Thyroid gland (tissue), 4 donors: ENCODE data around the gene CHURC1. TPM values are rescaled to one million over a fixed set of nuclear protein-coding genes. Genes with fewer than 3 reads are reported as not detected.
A peak's percentile ranks its signal among the peaks of the same experiment; 100 is the strongest.

Source experiments
- DNase-seq, 2 donors: peaks; one replicate each; pipeline ENCODE4 v3.0.0-alpha.2; 2019
- H3K27ac ChIP-seq, 3 donors: fragments of 200-600 bp; sonication (generic); 1 replicate in 2 of 3; 2 replicates in 1 of 3; pipeline ENCODE4 v1.5.1; 2016 to 2019; ENCODE audit warnings: mild to moderate bottlenecking in 1 of 3, moderate library complexity in 1 of 3
- H3K27me3 ChIP-seq: fragments of 200-600 bp; sonication (generic); one replicate; pipeline ENCODE4 v1.5.1; 2019
- H3K36me3 ChIP-seq, 2 donors: fragments of 200-600 bp; sonication (generic); one replicate each; pipeline ENCODE4 v1.5.1; 2016 to 2019
- H3K4me1 ChIP-seq, 2 donors: fragments of 200-600 bp; sonication (generic); one replicate each; pipeline ENCODE4 v1.5.1; 2017 to 2019
- H3K4me3 ChIP-seq, 3 donors: fragments of 200-600 bp; sonication (generic); replicated peaks in 1 of 3; 1 replicate in 2 of 3; 2 replicates in 1 of 3; pipeline ENCODE4 v1.5.1; 2016; ENCODE audit warnings: mild to moderate bottlenecking in 1 of 3
- H3K9me3 ChIP-seq: fragments of 200-600 bp; sonication (generic); one replicate; pipeline ENCODE4 v1.5.1; 2017
- CTCF ChIP-seq, 6 experiments: fragments of 200-600 bp in 3 of 6; fragments of 450-650 bp in 3 of 6; sonication (generic) in 3 of 6; IDR thresholded peaks; one replicate each; pipeline ENCODE4 v1.5.1; 2016 to 2019; ENCODE audit warnings: antibody characterized with exemption in 6 of 6, mild to moderate bottlenecking in 2 of 6, inconsistent platforms in 1 of 6, moderate library complexity in 1 of 6
- POLR2A ChIP-seq, 2 donors: fragments of 450-650 bp; IDR thresholded peaks; one replicate each; pipeline ENCODE4 v1.6.1; 2017; ENCODE audit warnings: antibody characterized with exemption in 2 of 2, mild to moderate bottlenecking in 2 of 2, moderate library complexity in 1 of 2
- WGBS, 2 donors: methylation state at CpG; one replicate each; pipeline ENCODE4 v1.1.5; 2017; 5-methylcytosine and 5-hydroxymethylcytosine counted together
- intact Hi-C: fragments of 100-400 bp; cut with DNase I; formaldehyde crosslinking; loops from one replicate; pipeline ENCODE4 v1.15.1; 2023
- total RNA-seq, 4 donors: library from RNA; depleted of rRNA; stranded (reverse); fragments of >200 nt; gene quantifications; one replicate each; pipeline ENCODE4 v1.2.3, GENCODE V29; 2016

The CHURC1 gene
- total RNA-seq, 4 donors from 2014 or later = 63.7 to 90.2 (median 71.7) TPM

- Histone ChIP-seq H3K36me3 (no peaks in the 10 kb centered on the region), H3K4me3 (peak within 1 kb of the TSS in 2 of 3 donors; percentile 22 to 75), H3K27me3 (no peaks in the 10 kb centered on the region), H3K9me3 (no peaks in the 10 kb centered on the region), H3K4me1 (peaks cover 15 to 17% of the 10 kb centered on the region in 2 donors), H3K27ac (peak within 1 kb of the TSS in 1 of 3 donors; percentile 56)
- intact Hi-C loops = no loop called here
- TF ChIP-seq CTCF (IDR thresholded peaks at IDR 0.05) (peak in 1 of 6 experiments; percentile 6), POLR2A (IDR thresholded peaks at IDR 0.05) (peak in 1 of 2 donors; percentile 43)
- 3 to 5% methylated on average over 12 to 18 of the region's 96 CpGs for WGBS, 2 donors
- DNase-seq = peak; percentile 29 to 47
Observed at GRCh38 chr14:64971943-64972791, 57.9 kb downstream of the CHURC1 start, which contains the start of gene RAB15. RAB15 (minus strand) TSS chr14:64972336; CDS start chr14:64972076, 260 bp downstream.

GRCh38 chr14:64973026-64973442 lies 58.8 kb downstream of the CHURC1 start:
- 81 to 86% methylated on average over 8 of the region's 8 CpGs for WGBS, 2 donors
- peaks cover 11% of the 10 kb centered on the region in 2 donors for H3K4me1 ChIP-seq
- no peaks in the 10 kb centered on the region for H3K9me3 ChIP-seq
- H3K27ac ChIP-seq = no peak overlapping the region
- H3K4me3 ChIP-seq = no peak overlapping the region
- TF ChIP-seq CTCF (IDR thresholded peaks at IDR 0.05) = no peak
- TF ChIP-seq POLR2A (IDR thresholded peaks at IDR 0.05) = no peak
- no peaks in the 10 kb centered on the region for H3K36me3 ChIP-seq
- intact Hi-C loops = no loop called here
- DNase-seq = no peak
- H3K27me3 ChIP-seq = no peaks in the 10 kb centered on the region

GRCh38 chr14:64973826-64974225 lies 59.6 kb downstream of the CHURC1 start:
- H3K27me3 ChIP-seq = no peaks in the 10 kb centered on the region
- intact Hi-C loops = no loop called here
- 94 to 95% methylated on average over 9 of the region's 9 CpGs for WGBS, 2 donors
- no peak for TF ChIP-seq POLR2A (IDR thresholded peaks at IDR 0.05)
- H3K9me3 ChIP-seq = no peaks in the 10 kb centered on the region
- H3K4me1 ChIP-seq = peaks cover 11% of the 10 kb centered on the region in 2 donors
- DNase-seq = no peak
- no peaks in the 10 kb centered on the region for H3K36me3 ChIP-seq
- H3K4me3 ChIP-seq = no peak overlapping the region
- no peak overlapping the region for H3K27ac ChIP-seq

- DNase-seq = no peak
- peaks cover 11% of the 10 kb centered on the region in 2 donors for H3K4me1 ChIP-seq
- no peak for TF ChIP-seq POLR2A (IDR thresholded peaks at IDR 0.05)
- TF ChIP-seq CTCF (IDR thresholded peaks at IDR 0.05) = no peak
- H3K4me3 ChIP-seq = no peak overlapping the region
- H3K9me3 ChIP-seq = no peaks in the 10 kb centered on the region
- H3K27ac ChIP-seq = no peak overlapping the region
- no peaks in the 10 kb centered on the region for H3K27me3 ChIP-seq
- WGBS, 2 donors = 58 to 72% methylated on average over 8 of the region's 8 CpGs
- intact Hi-C loops = no loop called here
- H3K36me3 ChIP-seq = no peaks in the 10 kb centered on the region
Observed at GRCh38 chr14:64974563-64974962, 60.3 kb downstream of the CHURC1 start.

- no peak overlapping the region for H3K4me3 ChIP-seq
- no peaks in the 10 kb centered on the region for H3K9me3 ChIP-seq
- H3K27ac ChIP-seq = no peak overlapping the region
- no peak for TF ChIP-seq POLR2A (IDR thresholded peaks at IDR 0.05)
- no peak for TF ChIP-seq CTCF (IDR thresholded peaks at IDR 0.05)
- no peak for DNase-seq
- 60 to 67% methylated on average over 5 of the region's 5 CpGs for WGBS, 2 donors
- H3K27me3 ChIP-seq = no peaks in the 10 kb centered on the region
- no peaks in the 10 kb centered on the region for H3K36me3 ChIP-seq
- intact Hi-C loops = loop anchor here (10.0 kb wide), 2 partner anchors 65 to 155 kb away; partner anchors contain the start of gene CHURC1
- H3K4me1 ChIP-seq = peaks cover 0 to 4% of the 10 kb centered on the region in 2 donors
Observed at GRCh38 chr14:64979336-64980074, 65.2 kb downstream of the CHURC1 start.
